ENCODE results near the gene UBE2I.

UBE2I gene

DNA sequence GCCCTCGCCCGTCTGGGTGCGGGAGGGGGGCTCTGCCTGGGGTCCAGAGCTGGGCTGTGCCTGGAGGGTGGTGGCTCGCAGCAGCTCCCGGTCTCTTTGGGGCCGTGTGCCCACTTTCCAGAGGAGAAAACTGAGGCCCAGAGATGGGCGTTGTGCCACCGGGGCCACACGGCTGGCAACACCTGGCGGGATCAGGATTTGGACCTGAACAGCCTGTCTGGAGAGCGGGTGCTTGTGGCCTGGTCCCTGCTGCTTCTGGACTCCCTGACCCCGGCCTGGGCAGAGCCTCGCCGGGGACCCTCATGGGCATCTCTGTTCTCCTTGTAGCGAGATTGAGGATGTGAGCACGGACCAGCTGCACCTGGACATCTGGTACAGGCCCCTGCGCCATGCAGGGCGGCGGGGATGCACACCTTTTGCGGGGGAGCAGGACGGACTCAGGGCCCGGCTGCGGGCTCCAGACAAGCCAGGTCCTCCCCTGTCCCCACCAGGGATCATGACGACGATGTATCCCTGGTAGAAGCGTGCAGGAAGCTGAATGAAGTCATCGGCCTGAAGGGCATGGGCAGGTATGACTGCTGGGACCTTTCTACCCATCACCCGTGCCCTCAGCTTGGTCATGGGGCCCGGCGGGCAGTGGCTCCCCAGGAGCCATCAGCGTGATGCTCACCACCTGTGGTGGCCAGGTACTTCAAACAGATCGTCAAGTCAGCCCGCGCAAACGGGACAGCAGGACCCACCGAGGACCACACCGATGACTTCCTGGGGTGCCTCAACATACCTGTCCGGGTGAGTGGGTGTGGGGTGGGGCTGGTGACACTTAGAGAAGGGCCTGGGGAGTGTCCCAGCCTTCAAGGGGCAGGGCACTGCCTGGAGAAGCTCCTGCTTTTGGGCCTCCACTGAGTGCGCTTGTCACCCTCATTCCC, 32.3 kb downstream of the UBE2I start:
- Histone ChIP-seq H3K9me3 (ENCODE audit: control insufficient read depth in 1 of 2, low read length in 2 of 2) (no peaks in the 10 kb centered on the region), H3K9ac (ENCODE audit: low read depth in 1 of 2, low read length in 2 of 2) (peak overlapping the region in 1 of 2 donors; percentile 38), H3K4me1 (ENCODE audit: control insufficient read depth in 1 of 2, insufficient read depth in 2 of 2, low read length in 2 of 2) (peaks cover 15 to 23% of the 10 kb centered on the region in 2 donors), H3K36me3 (ENCODE audit: control insufficient read depth in 1 of 2, insufficient read depth in 2 of 2, low read length in 2 of 2) (peaks cover 0 to 4% of the 10 kb centered on the region in 2 donors), H3K27me3 (ENCODE audit: control insufficient read depth in 1 of 2, insufficient read depth in 2 of 2, low read length in 2 of 2) (peaks cover 2 to 4% of the 10 kb centered on the region in 2 donors), H3K4me3 (ENCODE audit: low read depth in 1 of 2, low read length in 2 of 2) (peak overlapping the region; percentile 24 to 57), H3K27ac (ENCODE audit: low read depth, low read length) (no peak overlapping the region)

DNA sequence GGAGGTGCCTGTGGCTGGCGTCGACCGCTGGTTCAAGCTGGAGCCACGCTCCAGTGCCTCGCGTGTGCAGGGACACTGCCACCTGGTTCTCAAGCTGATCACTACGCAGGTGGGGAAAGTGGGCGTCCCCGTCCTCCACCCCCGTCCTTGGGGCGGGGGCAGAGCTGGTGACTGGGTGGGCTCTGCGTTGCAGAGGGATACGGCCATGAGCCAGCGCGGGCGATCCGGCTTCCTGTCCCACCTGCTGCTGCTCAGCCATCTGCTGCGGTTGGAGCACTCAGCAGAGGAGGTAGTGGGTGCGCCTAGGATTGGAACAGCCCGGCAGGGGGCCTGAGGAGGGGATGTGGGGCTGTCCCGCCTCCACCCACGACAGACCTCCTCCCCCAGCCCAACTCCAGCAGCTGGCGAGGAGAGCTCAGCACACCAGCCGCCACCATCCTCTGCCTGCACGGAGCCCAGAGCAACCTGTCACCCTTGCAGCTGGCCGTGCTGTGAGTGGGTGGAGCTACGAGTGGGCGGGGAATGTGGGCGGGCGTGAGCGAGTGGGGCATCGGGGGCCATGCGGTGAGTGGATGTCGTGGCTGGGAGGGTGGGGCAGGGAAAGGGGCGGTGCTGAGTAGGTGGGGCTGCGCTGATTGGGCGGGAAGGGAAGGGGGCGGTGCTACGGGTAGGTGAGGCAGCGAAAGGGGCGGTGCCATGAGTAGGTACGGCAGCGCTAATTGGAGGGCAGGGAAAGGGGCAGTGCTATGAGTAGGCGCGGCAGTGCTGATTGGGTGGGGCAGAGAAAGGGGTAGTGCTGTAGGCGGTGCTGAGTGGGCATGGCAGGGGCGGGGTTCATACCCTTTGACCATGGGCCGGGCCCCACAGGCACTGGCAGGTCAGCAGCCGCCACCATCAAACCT, 33.3 kb downstream of the UBE2I start:
- peaks cover 0 to 4% of the 10 kb centered on the region in 2 donors for H3K36me3 ChIP-seq (ENCODE audit: control insufficient read depth in 1 of 2, insufficient read depth in 2 of 2, low read length in 2 of 2)
- no peak overlapping the region for H3K27ac ChIP-seq (ENCODE audit: low read depth, low read length)
- no peaks in the 10 kb centered on the region for H3K9me3 ChIP-seq (ENCODE audit: control insufficient read depth in 1 of 2, low read length in 2 of 2)
- H3K4me1 ChIP-seq (ENCODE audit: control insufficient read depth in 1 of 2, insufficient read depth in 2 of 2, low read length in 2 of 2), result peaks cover 15 to 23% of the 10 kb centered on the region in 2 donors
- H3K27me3 ChIP-seq (ENCODE audit: control insufficient read depth in 1 of 2, insufficient read depth in 2 of 2, low read length in 2 of 2), result peaks cover 0 to 4% of the 10 kb centered on the region in 2 donors
- H3K4me3 ChIP-seq (ENCODE audit: low read depth in 1 of 2, low read length in 2 of 2), result peak overlapping the region; percentile 59 to 74
- peak overlapping the region in 1 of 2 donors; percentile 47 for H3K9ac ChIP-seq (ENCODE audit: low read depth in 1 of 2, low read length in 2 of 2)

DNA sequence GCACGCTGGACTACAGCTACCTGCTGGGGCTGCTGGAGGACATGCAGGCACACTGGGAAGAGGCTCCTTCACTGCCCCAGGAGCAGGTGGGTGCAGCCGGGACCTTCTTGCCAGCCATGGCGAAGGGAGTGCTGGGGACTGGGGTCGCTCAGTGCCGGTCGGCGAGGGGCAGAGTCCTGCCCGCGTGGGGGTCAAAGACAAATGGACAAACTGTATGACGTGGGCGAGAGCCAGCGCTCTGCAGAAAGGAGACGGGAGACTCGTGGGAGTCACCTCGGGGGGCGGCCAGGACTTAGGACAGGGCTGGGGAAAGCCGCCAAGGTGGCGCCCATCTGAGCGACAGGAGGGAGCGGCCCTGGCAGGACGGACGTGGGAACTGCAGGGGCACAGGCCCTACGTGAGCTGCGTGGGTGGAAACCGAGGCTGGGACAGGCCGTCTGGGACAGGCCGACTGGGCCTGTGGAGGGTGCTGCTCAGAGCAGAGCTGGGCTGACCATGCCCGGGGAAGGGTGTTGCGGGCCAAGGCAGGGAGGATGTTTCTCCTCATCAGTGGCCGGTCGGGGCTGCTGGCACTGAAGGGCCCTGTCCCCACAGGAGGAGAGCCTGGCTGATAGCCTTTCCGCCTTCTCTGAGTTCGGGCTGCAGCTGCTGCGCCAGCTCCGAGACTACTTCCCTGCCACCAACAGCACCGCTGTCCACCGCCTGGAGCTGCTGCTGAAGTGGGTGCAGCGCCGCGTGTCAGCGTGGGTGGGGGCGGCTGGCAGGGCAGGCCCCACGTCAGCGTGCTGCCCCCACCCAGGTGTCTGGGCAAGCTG, 34.2 kb downstream of the UBE2I start:
- peaks cover 0 to 11% of the 10 kb centered on the region in 2 donors for H3K36me3 ChIP-seq (ENCODE audit: control insufficient read depth in 1 of 2, insufficient read depth in 2 of 2, low read length in 2 of 2)
- no peaks in the 10 kb centered on the region for H3K9me3 ChIP-seq (ENCODE audit: control insufficient read depth in 1 of 2, low read length in 2 of 2)
- H3K4me1 ChIP-seq (ENCODE audit: control insufficient read depth in 1 of 2, insufficient read depth in 2 of 2, low read length in 2 of 2), result peaks cover 15 to 23% of the 10 kb centered on the region in 2 donors
- peak overlapping the region in 1 of 2 donors; percentile 47 for H3K9ac ChIP-seq (ENCODE audit: low read depth in 1 of 2, low read length in 2 of 2)
- peaks cover 0 to 4% of the 10 kb centered on the region in 2 donors for H3K27me3 ChIP-seq (ENCODE audit: control insufficient read depth in 1 of 2, insufficient read depth in 2 of 2, low read length in 2 of 2)
- peak overlapping the region; percentile 59 to 74 for H3K4me3 ChIP-seq (ENCODE audit: low read depth in 1 of 2, low read length in 2 of 2)
- H3K27ac ChIP-seq (ENCODE audit: low read depth, low read length), result no peak overlapping the region

DNA sequence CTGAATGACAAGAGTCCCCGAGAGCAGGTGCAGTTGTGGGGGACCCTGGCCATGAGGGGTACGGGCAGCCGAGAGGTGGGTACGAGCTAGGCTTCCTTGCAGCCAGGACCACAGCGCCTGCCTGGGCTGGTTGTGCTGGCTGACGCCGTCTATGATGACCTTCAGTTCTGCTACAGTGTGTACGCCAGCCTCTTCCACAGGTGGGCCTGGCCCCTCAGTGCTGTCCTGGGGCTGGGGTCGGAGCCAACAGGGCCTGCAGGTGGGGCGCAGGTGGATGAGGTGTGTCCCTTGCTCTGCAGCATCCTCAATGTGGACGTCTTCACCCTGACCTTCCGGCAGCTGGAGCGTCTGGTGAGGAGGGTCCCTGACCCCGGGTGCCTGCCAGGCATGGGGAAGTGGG, 35.1 kb downstream of the UBE2I start:
- Histone ChIP-seq H3K27ac (ENCODE audit: low read depth, low read length) (no peak overlapping the region), H3K9me3 (ENCODE audit: control insufficient read depth in 1 of 2, low read length in 2 of 2) (no peaks in the 10 kb centered on the region), H3K36me3 (ENCODE audit: control insufficient read depth in 1 of 2, insufficient read depth in 2 of 2, low read length in 2 of 2) (peaks cover 0 to 20% of the 10 kb centered on the region in 2 donors), H3K4me1 (ENCODE audit: control insufficient read depth in 1 of 2, insufficient read depth in 2 of 2, low read length in 2 of 2) (peaks cover 15 to 23% of the 10 kb centered on the region in 2 donors), H3K4me3 (ENCODE audit: low read depth in 1 of 2, low read length in 2 of 2) (no peak overlapping the region), H3K9ac (ENCODE audit: low read depth in 1 of 2, low read length in 2 of 2) (no peak overlapping the region), H3K27me3 (ENCODE audit: control insufficient read depth in 1 of 2, insufficient read depth in 2 of 2, low read length in 2 of 2) (peaks cover 0 to 4% of the 10 kb centered on the region in 2 donors)

DNA sequence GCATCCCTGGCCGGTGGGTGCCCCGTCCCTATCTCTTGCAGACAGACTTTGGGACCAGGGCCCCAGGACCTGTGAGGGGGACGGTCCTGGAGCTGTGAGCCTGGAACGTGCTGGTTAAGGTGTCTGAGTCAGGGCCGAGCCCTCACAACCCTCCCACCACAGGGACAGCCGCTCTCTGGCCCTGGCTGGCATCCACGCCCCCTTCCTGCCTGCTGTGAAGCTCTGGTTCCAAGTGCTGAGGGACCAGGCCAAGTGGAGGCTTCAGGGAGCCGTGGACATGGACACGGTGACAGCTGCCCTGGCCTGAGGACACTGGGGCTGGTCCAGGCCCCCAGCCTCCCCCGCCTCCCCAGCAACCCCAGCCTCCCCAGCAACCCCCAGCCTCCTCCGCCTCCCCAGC, 35.7 kb downstream of the UBE2I start:
- no peak overlapping the region for H3K9ac ChIP-seq (ENCODE audit: low read depth in 1 of 2, low read length in 2 of 2)
- peaks cover 0 to 4% of the 10 kb centered on the region in 2 donors for H3K27me3 ChIP-seq (ENCODE audit: control insufficient read depth in 1 of 2, insufficient read depth in 2 of 2, low read length in 2 of 2)
- H3K4me3 ChIP-seq (ENCODE audit: low read depth in 1 of 2, low read length in 2 of 2), result no peak overlapping the region
- no peaks in the 10 kb centered on the region for H3K9me3 ChIP-seq (ENCODE audit: control insufficient read depth in 1 of 2, low read length in 2 of 2)
- H3K27ac ChIP-seq (ENCODE audit: low read depth, low read length), result no peak overlapping the region
- H3K4me1 ChIP-seq (ENCODE audit: control insufficient read depth in 1 of 2, insufficient read depth in 2 of 2, low read length in 2 of 2), result peaks cover 15 to 23% of the 10 kb centered on the region in 2 donors
- peaks cover 0 to 22% of the 10 kb centered on the region in 2 donors for H3K36me3 ChIP-seq (ENCODE audit: control insufficient read depth in 1 of 2, insufficient read depth in 2 of 2, low read length in 2 of 2)

DNA sequence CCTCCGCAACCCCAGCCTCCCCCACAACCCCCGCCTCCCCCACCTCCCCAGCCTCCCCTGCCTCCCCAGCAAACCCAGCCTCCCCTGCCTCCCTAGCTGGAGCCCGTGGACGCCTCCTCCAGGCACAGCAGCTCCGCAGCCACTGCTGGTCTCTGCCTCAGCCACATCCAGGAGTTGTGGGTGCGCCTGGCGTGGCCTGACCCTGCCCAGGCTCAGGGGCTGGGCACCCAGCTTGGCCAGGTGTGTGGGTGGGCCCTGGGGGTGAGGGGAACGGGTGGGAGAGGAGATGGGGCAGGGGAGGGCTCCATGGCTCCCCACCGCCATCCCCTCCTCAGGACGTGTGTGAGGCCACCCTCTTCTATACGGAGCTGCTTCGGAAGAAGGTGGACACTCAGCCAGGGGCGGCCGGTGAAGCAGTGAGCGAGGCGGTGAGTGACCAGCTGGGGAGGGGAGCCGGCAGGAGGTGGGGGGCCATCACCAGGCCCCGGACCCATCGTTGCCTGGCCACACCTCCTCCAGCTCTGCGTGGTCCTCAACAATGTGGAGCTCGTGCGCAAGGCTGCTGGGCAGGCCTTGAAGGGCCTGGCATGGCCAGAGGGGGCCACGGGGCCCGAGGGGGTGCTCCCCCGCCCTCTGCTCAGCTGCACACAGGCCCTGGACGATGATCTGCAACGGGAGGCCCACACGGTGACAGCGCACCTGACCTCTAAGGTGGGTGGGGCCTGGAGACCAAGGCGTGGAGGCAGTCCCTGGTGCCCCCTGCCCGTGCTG, 36.4 kb downstream of the UBE2I start:
- Histone ChIP-seq H3K27ac (ENCODE audit: low read depth, low read length) (no peak overlapping the region), H3K9me3 (ENCODE audit: control insufficient read depth in 1 of 2, low read length in 2 of 2) (no peaks in the 10 kb centered on the region), H3K36me3 (ENCODE audit: control insufficient read depth in 1 of 2, insufficient read depth in 2 of 2, low read length in 2 of 2) (peaks cover 0 to 26% of the 10 kb centered on the region in 2 donors), H3K27me3 (ENCODE audit: control insufficient read depth in 1 of 2, insufficient read depth in 2 of 2, low read length in 2 of 2) (peaks cover 0 to 4% of the 10 kb centered on the region in 2 donors), H3K4me1 (ENCODE audit: control insufficient read depth in 1 of 2, insufficient read depth in 2 of 2, low read length in 2 of 2) (peaks cover 22 to 31% of the 10 kb centered on the region in 2 donors), H3K9ac (ENCODE audit: low read depth in 1 of 2, low read length in 2 of 2) (no peak overlapping the region), H3K4me3 (ENCODE audit: low read depth in 1 of 2, low read length in 2 of 2) (no peak overlapping the region)

DNA sequence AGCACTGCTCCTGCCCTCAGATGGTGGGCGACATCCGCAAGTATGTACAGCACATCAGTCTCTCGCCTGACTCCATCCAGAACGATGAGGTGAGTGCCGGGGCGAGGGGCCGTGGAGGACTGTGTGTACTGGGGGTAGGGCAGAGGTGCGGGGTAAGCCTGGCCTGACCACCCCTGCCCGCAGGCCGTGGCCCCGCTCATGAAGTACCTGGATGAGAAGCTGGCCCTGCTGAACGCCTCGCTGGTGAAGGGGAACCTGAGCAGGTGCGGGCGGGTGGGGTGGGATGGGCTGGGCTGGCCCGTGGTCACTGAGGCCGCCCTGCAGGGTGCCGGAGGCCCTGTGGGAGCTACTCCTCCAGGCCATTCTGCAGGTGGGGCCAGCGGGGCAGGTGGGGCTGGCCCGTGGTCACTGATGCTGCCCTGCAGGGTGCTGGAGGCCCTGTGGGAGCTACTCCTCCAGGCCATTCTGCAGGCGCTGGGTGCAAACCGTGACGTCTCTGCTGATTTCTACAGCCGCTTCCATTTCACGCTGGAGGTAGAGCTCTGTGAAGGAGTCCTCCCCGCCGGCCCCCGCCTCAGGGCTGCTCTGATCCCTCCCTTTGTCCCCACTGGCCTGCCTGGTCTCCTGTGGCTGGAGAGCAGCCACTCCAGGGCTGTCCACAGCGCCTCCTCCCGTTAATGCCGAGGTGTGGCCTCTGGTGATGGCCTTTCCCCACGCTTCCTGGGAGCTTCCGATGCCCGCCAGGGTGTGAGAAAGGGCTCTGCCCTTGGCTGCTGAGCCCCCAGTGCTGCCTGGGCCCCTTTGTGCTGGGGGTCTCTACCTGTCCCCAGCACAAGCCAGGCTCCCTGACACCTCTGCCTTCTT, 37.2 kb downstream of the UBE2I start:
- peaks cover 0 to 26% of the 10 kb centered on the region in 2 donors for H3K36me3 ChIP-seq (ENCODE audit: control insufficient read depth in 1 of 2, insufficient read depth in 2 of 2, low read length in 2 of 2)
- no peaks in the 10 kb centered on the region for H3K27me3 ChIP-seq (ENCODE audit: control insufficient read depth in 1 of 2, insufficient read depth in 2 of 2, low read length in 2 of 2)
- H3K4me1 ChIP-seq (ENCODE audit: control insufficient read depth in 1 of 2, insufficient read depth in 2 of 2, low read length in 2 of 2), result peaks cover 26 to 35% of the 10 kb centered on the region in 2 donors
- no peaks in the 10 kb centered on the region for H3K9me3 ChIP-seq (ENCODE audit: control insufficient read depth in 1 of 2, low read length in 2 of 2)
- no peak overlapping the region for H3K9ac ChIP-seq (ENCODE audit: low read depth in 1 of 2, low read length in 2 of 2)
- no peak overlapping the region for H3K27ac ChIP-seq (ENCODE audit: low read depth, low read length)
- H3K4me3 ChIP-seq (ENCODE audit: low read depth in 1 of 2, low read length in 2 of 2), result no peak overlapping the region

DNA sequence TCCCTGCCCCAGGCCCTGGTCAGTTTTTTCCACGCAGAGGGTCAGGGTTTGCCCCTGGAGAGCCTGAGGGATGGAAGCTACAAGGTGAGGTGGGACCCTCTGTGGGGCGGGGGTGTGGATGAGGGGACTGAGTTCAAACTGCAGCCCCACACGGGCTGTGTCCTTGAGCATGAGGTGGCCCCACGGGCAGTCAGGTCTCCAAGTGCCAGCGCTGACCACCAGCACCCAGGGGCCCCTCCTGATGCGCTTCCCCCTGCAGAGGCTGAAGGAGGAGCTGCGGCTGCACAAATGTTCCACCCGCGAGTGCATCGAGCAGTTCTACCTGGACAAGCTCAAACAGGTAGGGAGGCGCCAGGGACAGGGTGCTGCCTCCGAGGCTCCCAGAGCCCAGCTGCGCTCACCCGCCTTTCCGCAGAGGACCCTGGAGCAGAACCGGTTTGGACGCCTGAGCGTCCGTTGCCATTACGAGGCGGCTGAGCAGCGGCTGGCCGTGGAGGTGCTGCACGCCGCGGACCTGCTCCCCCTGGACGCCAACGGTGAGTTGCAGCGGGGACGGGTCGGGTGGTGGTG, 37.9 kb downstream of the UBE2I start:
- H3K27ac ChIP-seq (ENCODE audit: low read depth, low read length), result no peak overlapping the region
- no peaks in the 10 kb centered on the region for H3K27me3 ChIP-seq (ENCODE audit: control insufficient read depth in 1 of 2, insufficient read depth in 2 of 2, low read length in 2 of 2)
- peaks cover 23 to 33% of the 10 kb centered on the region in 2 donors for H3K4me1 ChIP-seq (ENCODE audit: control insufficient read depth in 1 of 2, insufficient read depth in 2 of 2, low read length in 2 of 2)
- H3K4me3 ChIP-seq (ENCODE audit: low read depth in 1 of 2, low read length in 2 of 2), result no peak overlapping the region
- H3K36me3 ChIP-seq (ENCODE audit: control insufficient read depth in 1 of 2, insufficient read depth in 2 of 2, low read length in 2 of 2), result peaks cover 0 to 26% of the 10 kb centered on the region in 2 donors
- no peak overlapping the region for H3K9ac ChIP-seq (ENCODE audit: low read depth in 1 of 2, low read length in 2 of 2)
- H3K9me3 ChIP-seq (ENCODE audit: control insufficient read depth in 1 of 2, low read length in 2 of 2), result no peaks in the 10 kb centered on the region
